Glutamatergic neuron (in vitro differentiated cells): ENCODE measurements around the gene ATF6B. TPM values are rescaled to one million over a fixed set of nuclear protein-coding genes. Genes with fewer than 3 reads are reported as not detected.
"Not testable (repeated sequence)": the region's sequence is repeated elsewhere in the genome, so short reads cannot be mapped to it uniquely, and the experiment has no call there.

Experiments
- DNase-seq: peaks from one replicate; pipeline ENCODE4 v3.0.0; 2022
- H3K27ac Mint-ChIP-seq: one replicate; pipeline ENCODE4 v1.8.0; 2020; ENCODE audit warnings: mild to moderate bottlenecking, mixed read lengths, inconsistent platforms; ENCODE audit not compliant: unreplicated experiment
- H3K27me3 Mint-ChIP-seq: one replicate; pipeline ENCODE4 v1.8.0; 2020; ENCODE audit warnings: mild to moderate bottlenecking, moderate library complexity, mixed read lengths, inconsistent platforms; ENCODE audit not compliant: unreplicated experiment
- H3K36me3 Mint-ChIP-seq: one replicate; pipeline ENCODE4 v1.8.0; 2020; ENCODE audit warnings: mild to moderate bottlenecking, mixed read lengths, inconsistent platforms; ENCODE audit not compliant: unreplicated experiment
- H3K4me1 Mint-ChIP-seq: one replicate; pipeline ENCODE4 v1.8.0; 2020; ENCODE audit warnings: mild to moderate bottlenecking, low read depth, mixed read lengths, inconsistent platforms; ENCODE audit not compliant: unreplicated experiment
- H3K4me3 Mint-ChIP-seq: one replicate; pipeline ENCODE4 v1.8.0; 2020; ENCODE audit warnings: mild to moderate bottlenecking, mixed read lengths, inconsistent platforms; ENCODE audit not compliant: unreplicated experiment
- H3K9me3 Mint-ChIP-seq: one replicate; pipeline ENCODE4 v1.8.0; 2020; ENCODE audit warnings: mild to moderate bottlenecking, moderate library complexity, mixed read lengths, inconsistent platforms; ENCODE audit not compliant: unreplicated experiment
- total RNA-seq: library from RNA; stranded (reverse); fragmentation: NEBNext Ultra II Directional; extraction: Animal tissue kit (Norgen Biotek cat#: 25700); gene quantifications from one replicate; pipeline ENCODE4 v1.2.1, GENCODE V29; 2021; ENCODE audit not compliant: unreplicated experiment
- TF ChIP-seq, protein P1 (sequence below): fragments of 200-600 bp; sonication (generic); IDR thresholded peaks from one replicate; pipeline ENCODE4 v1.5.0; 2021; ENCODE audit not compliant: partially characterized antibody, unreplicated experiment

ATF6B gene
- total RNA-seq, 1 donor from 2014 or later: 79.5 TPM

GRCh38 chr6:32147401-32148132, 19.5 kb upstream of the ATF6B start:
- Mint-ChIP-seq H3K36me3 (no peaks in the 10 kb centered on the region), H3K9me3 (peaks cover 11% of the 10 kb centered on the region), H3K4me1 (peaks cover 20% of the 10 kb centered on the region), H3K4me3 (no peak overlapping the region), H3K27ac (no peak overlapping the region), H3K27me3 (peaks cover 24% of the 10 kb centered on the region)
- no peak for DNase-seq
- TF ChIP-seq, protein P1, sequence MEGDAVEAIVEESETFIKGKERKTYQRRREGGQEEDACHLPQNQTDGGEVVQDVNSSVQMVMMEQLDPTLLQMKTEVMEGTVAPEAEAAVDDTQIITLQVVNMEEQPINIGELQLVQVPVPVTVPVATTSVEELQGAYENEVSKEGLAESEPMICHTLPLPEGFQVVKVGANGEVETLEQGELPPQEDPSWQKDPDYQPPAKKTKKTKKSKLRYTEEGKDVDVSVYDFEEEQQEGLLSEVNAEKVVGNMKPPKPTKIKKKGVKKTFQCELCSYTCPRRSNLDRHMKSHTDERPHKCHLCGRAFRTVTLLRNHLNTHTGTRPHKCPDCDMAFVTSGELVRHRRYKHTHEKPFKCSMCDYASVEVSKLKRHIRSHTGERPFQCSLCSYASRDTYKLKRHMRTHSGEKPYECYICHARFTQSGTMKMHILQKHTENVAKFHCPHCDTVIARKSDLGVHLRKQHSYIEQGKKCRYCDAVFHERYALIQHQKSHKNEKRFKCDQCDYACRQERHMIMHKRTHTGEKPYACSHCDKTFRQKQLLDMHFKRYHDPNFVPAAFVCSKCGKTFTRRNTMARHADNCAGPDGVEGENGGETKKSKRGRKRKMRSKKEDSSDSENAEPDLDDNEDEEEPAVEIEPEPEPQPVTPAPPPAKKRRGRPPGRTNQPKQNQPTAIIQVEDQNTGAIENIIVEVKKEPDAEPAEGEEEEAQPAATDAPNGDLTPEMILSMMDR: no peak

DNA sequence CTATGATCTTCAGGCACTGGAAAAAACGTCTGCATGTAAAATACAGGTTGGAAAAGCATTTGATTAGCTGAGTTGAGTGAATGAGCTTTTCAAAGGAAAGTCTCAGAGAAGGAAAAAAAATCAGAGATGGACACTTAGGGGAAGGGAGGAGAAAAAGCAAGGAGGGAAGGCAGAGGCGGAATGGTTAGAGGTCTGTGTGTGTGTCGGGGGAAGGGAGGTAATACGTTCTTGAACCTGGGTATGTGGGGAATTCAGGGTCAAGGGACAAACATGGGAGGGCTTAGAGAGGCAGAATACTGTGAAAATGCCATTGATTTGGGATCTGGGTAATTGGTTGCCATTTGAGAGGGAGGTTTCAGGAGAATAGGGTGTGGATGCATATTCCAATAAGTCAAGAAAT, 18.6 kb upstream of the ATF6B start:
- peaks cover 11% of the 10 kb centered on the region for H3K9me3 Mint-ChIP-seq
- DNase-seq: no peak
- TF ChIP-seq, protein P1: no peak
- H3K4me3 Mint-ChIP-seq: no peak overlapping the region
- H3K27ac Mint-ChIP-seq: no peak overlapping the region
- no peaks in the 10 kb centered on the region for H3K36me3 Mint-ChIP-seq
- H3K4me1 Mint-ChIP-seq: peaks cover 14% of the 10 kb centered on the region
- H3K27me3 Mint-ChIP-seq: peaks cover 27% of the 10 kb centered on the region

DNA sequence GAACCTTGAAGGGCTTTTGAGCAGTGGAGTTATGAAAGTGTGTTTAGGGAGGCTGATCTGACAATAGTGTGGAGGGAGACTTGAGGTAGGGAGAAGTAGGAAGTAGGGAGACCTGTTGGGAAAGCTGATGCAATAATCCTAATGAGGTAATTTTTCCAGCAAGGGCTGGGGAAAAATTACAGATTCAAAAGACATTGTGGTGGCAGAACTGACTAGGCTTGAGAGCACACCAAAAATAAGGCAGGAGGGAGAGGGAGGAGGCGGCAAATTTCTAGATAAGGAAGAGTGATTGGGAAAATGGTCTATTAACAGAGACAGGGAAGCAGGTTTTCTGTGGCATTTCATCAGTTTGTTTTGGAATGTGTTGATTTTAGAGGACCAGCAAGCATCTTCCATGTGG, 18.2 kb upstream of the ATF6B start:
- DNase-seq: no peak
- Mint-ChIP-seq H3K4me1 (peaks cover 14% of the 10 kb centered on the region), H3K27me3 (peaks cover 29% of the 10 kb centered on the region), H3K4me3 (peak overlapping the region; percentile 17), H3K9me3 (peaks cover 9% of the 10 kb centered on the region), H3K36me3 (no peaks in the 10 kb centered on the region), H3K27ac (peak overlapping the region; percentile 19)
- TF ChIP-seq, protein P1: no peak

- H3K9me3 Mint-ChIP-seq, H3K4me1 Mint-ChIP-seq, H3K4me3 Mint-ChIP-seq, H3K36me3 Mint-ChIP-seq, H3K27ac Mint-ChIP-seq, DNase-seq: not testable (repeated sequence)
- H3K27me3 Mint-ChIP-seq: peaks cover 22% of the 10 kb centered on the region
Measured at GRCh38 chr6:32144238-32144637, 16.2 kb upstream of the ATF6B start.

GRCh38 chr6:32140420-32141046, 12.5 kb upstream of the ATF6B start:
- Mint-ChIP-seq H3K9me3 (no peaks in the 10 kb centered on the region), H3K27me3 (peaks cover 14% of the 10 kb centered on the region), H3K27ac (no peak overlapping the region), H3K36me3 (no peaks in the 10 kb centered on the region), H3K4me1 (no peaks in the 10 kb centered on the region), H3K4me3 (no peak overlapping the region)
- no peak for DNase-seq
- TF ChIP-seq, protein P1: no peak
